ENCODE results near the gene RNF224.

The RNF224 gene

GRCh38 chr9:137243626-137244485 lies 16.6 kb downstream of the RNF224 start:
- TF ChIP-seq, protein P1, sequence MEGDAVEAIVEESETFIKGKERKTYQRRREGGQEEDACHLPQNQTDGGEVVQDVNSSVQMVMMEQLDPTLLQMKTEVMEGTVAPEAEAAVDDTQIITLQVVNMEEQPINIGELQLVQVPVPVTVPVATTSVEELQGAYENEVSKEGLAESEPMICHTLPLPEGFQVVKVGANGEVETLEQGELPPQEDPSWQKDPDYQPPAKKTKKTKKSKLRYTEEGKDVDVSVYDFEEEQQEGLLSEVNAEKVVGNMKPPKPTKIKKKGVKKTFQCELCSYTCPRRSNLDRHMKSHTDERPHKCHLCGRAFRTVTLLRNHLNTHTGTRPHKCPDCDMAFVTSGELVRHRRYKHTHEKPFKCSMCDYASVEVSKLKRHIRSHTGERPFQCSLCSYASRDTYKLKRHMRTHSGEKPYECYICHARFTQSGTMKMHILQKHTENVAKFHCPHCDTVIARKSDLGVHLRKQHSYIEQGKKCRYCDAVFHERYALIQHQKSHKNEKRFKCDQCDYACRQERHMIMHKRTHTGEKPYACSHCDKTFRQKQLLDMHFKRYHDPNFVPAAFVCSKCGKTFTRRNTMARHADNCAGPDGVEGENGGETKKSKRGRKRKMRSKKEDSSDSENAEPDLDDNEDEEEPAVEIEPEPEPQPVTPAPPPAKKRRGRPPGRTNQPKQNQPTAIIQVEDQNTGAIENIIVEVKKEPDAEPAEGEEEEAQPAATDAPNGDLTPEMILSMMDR (IDR thresholded peaks at IDR 0.05; ENCODE audit: extremely low read depth, insufficient read depth, missing control alignments): no peak
- no peak for DNase-seq (ENCODE audit: low spot score)
- in situ Hi-C loops (cut with MboI; ENCODE audit: low pct_unique_long_range_greater_than_20kb, low sequenced_read_pairs, unreplicated experiment): no loop called here

- in situ Hi-C loops (cut with MboI; ENCODE audit: low pct_unique_long_range_greater_than_20kb, low sequenced_read_pairs, unreplicated experiment): no loop called here
- DNase-seq (ENCODE audit: low spot score): no peak
- TF ChIP-seq, protein P1 (IDR thresholded peaks at IDR 0.05; ENCODE audit: extremely low read depth, insufficient read depth, missing control alignments): no peak
Measured at GRCh38 chr9:137244486-137245449, 17.5 kb downstream of the RNF224 start.

GRCh38 chr9:137245450-137246421 lies 18.4 kb downstream of the RNF224 start:
- TF ChIP-seq, protein P1 (IDR thresholded peaks at IDR 0.05; ENCODE audit: extremely low read depth, insufficient read depth, missing control alignments): no peak
- in situ Hi-C loops (cut with MboI; ENCODE audit: low pct_unique_long_range_greater_than_20kb, low sequenced_read_pairs, unreplicated experiment): no loop called here
- DNase-seq (ENCODE audit: low spot score): no peak

DNA sequence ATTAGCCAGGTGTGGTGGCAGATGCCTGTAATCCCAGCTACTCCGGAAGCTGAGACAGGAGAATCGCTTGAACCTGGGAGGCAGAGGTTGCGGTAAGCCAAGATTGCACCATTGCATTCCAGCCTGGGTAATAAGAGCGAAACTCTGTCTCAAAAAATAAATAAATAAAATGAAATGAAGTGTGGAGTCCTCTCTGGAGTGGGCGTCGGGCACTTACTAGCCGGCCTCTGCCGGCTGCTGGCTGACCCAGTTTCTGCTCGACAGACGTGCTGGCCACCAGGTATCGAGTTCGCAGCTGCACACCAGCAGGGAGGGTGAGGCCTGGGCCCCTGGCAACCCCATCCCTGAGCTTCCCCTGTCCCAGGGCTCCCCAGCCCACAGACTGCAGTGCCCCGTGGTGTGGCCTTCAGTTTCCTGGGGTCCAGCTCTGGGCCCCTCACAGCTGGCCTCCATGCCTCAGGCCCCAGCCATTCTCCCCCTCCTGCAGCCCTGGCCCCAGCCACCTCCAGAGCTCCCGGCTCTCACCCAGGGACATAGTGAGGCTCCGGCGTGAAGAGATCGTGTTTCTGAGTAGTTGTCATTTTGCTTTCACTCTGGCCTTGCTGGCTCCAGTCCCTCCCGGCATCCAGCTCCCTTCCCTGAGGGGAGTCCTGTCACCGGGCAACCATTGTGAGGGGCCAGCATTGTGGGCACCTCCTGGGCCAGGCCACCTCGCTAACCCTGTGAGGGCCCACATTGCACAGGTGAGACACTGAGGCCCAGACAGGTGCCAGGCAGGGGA lies 20.0 kb downstream of the RNF224 start:
- TF ChIP-seq, protein P1 (IDR thresholded peaks at IDR 0.05; ENCODE audit: extremely low read depth, insufficient read depth, missing control alignments): no peak
- in situ Hi-C loops (cut with MboI; ENCODE audit: low pct_unique_long_range_greater_than_20kb, low sequenced_read_pairs, unreplicated experiment): no loop called here
- no peak for DNase-seq (ENCODE audit: low spot score)

DNA sequence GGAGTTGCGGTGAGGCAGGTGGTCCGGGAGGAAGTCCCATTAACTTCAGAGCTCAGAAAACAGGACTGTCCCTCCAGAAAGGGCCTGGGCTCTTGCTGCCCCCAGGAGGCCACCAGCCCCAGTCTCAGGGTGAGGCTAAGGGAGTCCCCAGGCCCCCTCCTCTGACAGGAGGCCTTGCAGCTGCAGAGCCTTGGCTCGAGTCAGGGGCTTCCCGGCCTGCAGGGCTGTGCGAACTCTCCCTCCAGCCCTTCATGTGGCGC lies 20.5 kb downstream of the RNF224 start:
- TF ChIP-seq, protein P1 (IDR thresholded peaks at IDR 0.05; ENCODE audit: extremely low read depth, insufficient read depth, missing control alignments): no peak
- in situ Hi-C loops (cut with MboI; ENCODE audit: low pct_unique_long_range_greater_than_20kb, low sequenced_read_pairs, unreplicated experiment): no loop called here
- no peak for DNase-seq (ENCODE audit: low spot score)

Measured in GM13977 (cell line).